HL-60 (cell line): ENCODE results near the gene ITGBL1.

ENCODE experiments used
- DNase-seq, 2 experiments: peaks; one replicate each; pipeline ENCODE4 v3.0.0-alpha.2; 2010 to 2020; ENCODE audit warnings: low read depth in 1 of 2, low spot score in 1 of 2
- H3K27ac ChIP-seq: fragments of 250-450 bp; sonication (Bioruptor Pico); replicated peaks from 2 replicates; pipeline ENCODE4 v1.5.1; 2020; ENCODE audit warnings: mild to moderate bottlenecking, moderate library complexity
- H3K27me3 ChIP-seq: fragments of 250-450 bp; sonication (Bioruptor Pico); 2 replicates; pipeline ENCODE4 v1.5.1; 2021; ENCODE audit warnings: mild to moderate bottlenecking, moderate library complexity; ENCODE audit not compliant: insufficient read depth, poor library complexity, severe bottlenecking
- H3K4me3 ChIP-seq: replicated peaks from 2 replicates; pipeline ENCODE4 v1.5.1; 2011; ENCODE audit warnings: mild to moderate bottlenecking, control low read depth, low read length; ENCODE audit not compliant: insufficient read depth
- GABPA ChIP-seq: IDR thresholded peaks from 2 replicates; pipeline ENCODE4 v1.6.1; 2012; ENCODE audit warnings: low read depth
- POLR2AphosphoS5 ChIP-seq: IDR thresholded peaks from 2 replicates; pipeline ENCODE4 v1.6.1; 2012; ENCODE audit warnings: low read depth
- REST ChIP-seq: IDR thresholded peaks from 2 replicates; pipeline ENCODE4 v1.6.1; 2012; ENCODE audit warnings: low read depth; ENCODE audit not compliant: insufficient replicate concordance
- SPI1 ChIP-seq: IDR thresholded peaks from 2 replicates; pipeline ENCODE4 v1.6.1; 2012; ENCODE audit warnings: low read depth, mild to moderate bottlenecking, borderline replicate concordance
- TF ChIP-seq, protein P1 (sequence below): IDR thresholded peaks from one replicate; pipeline ENCODE4 v1.5.1; 2011; ENCODE audit warnings: low read length, control low read depth, inconsistent platforms; ENCODE audit not compliant: insufficient read depth

Gene ITGBL1

DNA sequence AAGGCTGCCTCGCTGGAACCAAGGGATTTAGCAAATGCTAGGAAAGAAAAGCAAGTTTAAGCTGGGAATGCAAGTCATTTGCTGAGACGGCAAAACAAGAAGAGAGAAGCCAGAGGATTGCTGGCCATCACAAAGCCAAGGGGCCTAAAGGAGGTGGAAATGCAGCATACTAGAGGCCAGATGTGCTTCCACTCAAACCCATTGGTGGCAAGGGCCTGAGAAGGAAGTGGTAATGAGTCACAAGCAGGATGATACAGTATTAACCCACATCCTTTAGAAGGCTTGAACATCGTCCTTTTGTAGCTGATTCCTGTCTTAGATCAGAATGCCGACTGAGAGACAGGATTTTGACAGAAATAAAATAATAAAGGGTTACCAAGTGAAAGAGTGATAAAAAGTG is 68.2 kb downstream of the ITGBL1 start:
- Histone ChIP-seq H3K4me3 (no peak overlapping the region), H3K27me3 (no peaks in the 10 kb centered on the region), H3K27ac (no peak overlapping the region)
- DNase-seq: no peak
- TF ChIP-seq GABPA (no peak), SPI1 (no peak), POLR2AphosphoS5 (no peak)
- TF ChIP-seq, protein P1, sequence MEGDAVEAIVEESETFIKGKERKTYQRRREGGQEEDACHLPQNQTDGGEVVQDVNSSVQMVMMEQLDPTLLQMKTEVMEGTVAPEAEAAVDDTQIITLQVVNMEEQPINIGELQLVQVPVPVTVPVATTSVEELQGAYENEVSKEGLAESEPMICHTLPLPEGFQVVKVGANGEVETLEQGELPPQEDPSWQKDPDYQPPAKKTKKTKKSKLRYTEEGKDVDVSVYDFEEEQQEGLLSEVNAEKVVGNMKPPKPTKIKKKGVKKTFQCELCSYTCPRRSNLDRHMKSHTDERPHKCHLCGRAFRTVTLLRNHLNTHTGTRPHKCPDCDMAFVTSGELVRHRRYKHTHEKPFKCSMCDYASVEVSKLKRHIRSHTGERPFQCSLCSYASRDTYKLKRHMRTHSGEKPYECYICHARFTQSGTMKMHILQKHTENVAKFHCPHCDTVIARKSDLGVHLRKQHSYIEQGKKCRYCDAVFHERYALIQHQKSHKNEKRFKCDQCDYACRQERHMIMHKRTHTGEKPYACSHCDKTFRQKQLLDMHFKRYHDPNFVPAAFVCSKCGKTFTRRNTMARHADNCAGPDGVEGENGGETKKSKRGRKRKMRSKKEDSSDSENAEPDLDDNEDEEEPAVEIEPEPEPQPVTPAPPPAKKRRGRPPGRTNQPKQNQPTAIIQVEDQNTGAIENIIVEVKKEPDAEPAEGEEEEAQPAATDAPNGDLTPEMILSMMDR: no peak

DNA sequence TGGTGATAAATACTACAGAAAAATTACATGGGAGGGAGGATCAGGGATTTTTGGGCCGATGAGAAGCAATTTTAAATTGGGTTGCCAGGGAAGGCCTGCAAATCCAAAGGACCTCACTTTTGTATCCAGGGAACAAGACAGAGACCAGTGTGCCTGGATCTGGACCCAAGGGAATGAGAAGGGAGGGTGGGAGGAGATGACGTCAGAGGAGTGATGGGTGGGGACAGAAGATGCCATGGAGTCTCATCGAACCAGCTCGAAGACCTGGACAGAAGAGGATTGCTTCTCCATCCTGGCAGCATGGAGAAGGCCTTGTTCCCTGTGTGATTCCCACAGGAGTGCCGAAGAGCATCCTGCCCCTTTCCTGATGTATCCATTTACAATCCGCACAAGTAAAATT is 68.9 kb downstream of the ITGBL1 start:
- TF ChIP-seq, protein P1: no peak
- TF ChIP-seq POLR2AphosphoS5 (no peak), SPI1 (no peak), REST (no peak), GABPA (no peak)
- Histone ChIP-seq H3K27ac (no peak overlapping the region), H3K4me3 (no peak overlapping the region), H3K27me3 (no peaks in the 10 kb centered on the region)
- no peak for DNase-seq

DNA sequence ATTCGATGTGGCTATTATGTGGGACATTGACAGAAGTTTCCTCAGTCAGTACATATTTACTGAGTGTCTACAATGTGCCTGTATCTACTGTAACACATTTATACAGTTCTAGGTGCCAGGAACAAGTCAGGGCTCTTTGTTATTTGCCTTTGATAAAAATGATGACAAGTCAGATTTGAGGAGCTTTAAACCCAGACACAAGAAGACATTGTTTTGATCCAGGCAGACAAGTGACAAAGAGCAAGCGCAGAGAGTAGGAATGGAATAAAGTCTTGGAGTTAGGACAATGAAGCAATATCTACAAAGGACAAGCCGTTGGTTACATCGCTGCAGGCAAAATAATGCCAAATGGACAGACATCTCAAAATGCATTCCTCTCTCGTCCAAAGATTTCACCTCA is 70.1 kb downstream of the ITGBL1 start:
- DNase-seq: no peak
- H3K27ac ChIP-seq: no peak overlapping the region
- no peak for TF ChIP-seq REST
- TF ChIP-seq, protein P1: no peak
- TF ChIP-seq GABPA: no peak
- no peak for TF ChIP-seq POLR2AphosphoS5
- no peak for TF ChIP-seq SPI1

More for the DNA sequence above, 70.1 kb downstream of the ITGBL1 start:
- Histone ChIP-seq H3K27me3 (no peaks in the 10 kb centered on the region), H3K4me3 (no peak overlapping the region)
